HEK293 (cell line): Measurements from ENCODE around the gene ARIH1.

Experiments
- CTCF ChIA-PET: fragments of 350-600 bp; formaldehyde crosslinking; extraction: SDS; loops from one replicate; lab custom pipeline; 2021; ENCODE audit warnings: antibody characterized with exemption; lab: Yijun Ruan, JAX
- POLR2A ChIA-PET: fragments of 300-600 bp; formaldehyde crosslinking; extraction: SDS; loops from one replicate; lab custom pipeline; 2020; ENCODE audit warnings: antibody characterized with exemption, inconsistent platforms; lab: Yijun Ruan, JAX
- H3K27ac ChIP-seq: fragments of 200-500 bp; sonication (Bioruptor generic); 2 replicates; pipeline ENCODE4 v1.5.1; 2014; ENCODE audit warnings: low read depth, low read length, control low read depth, inconsistent platforms; ENCODE audit errors: extremely low read depth
- H3K36me3 ChIP-seq, 2 experiments: fragments of 200-500 bp in 1 of 2; sonication (Bioruptor generic) in 1 of 2; 1 replicate in 1 of 2; 2 replicates in 1 of 2; pipeline ENCODE4 v1.5.1; 2014 to 2017; ENCODE audit warnings: inconsistent platforms in 2 of 2, low read length in 2 of 2; ENCODE audit not compliant: control insufficient read depth in 2 of 2, insufficient read depth in 1 of 2
- H3K4me1 ChIP-seq: fragments of 200-500 bp; sonication (Bioruptor generic); 2 replicates; pipeline ENCODE4 v1.5.1; 2014; ENCODE audit warnings: mild to moderate bottlenecking, low read length, inconsistent platforms; ENCODE audit not compliant: control insufficient read depth, insufficient read depth
- H3K4me3 ChIP-seq: 2 replicates; pipeline ENCODE4 v1.5.1; 2011; ENCODE audit warnings: low read depth, mild to moderate bottlenecking, control low read depth, low read length, moderate library complexity
- H3K9me3 ChIP-seq: fragments of 200-500 bp; sonication (Bioruptor generic); 2 replicates; pipeline ENCODE4 v1.5.1; 2014; ENCODE audit warnings: low read depth, low read length, inconsistent platforms; ENCODE audit not compliant: control insufficient read depth, insufficient read depth
- EGR2 ChIP-seq: fragments of 450-650 bp; formaldehyde crosslinking; IDR thresholded peaks from 2 replicates; pipeline ENCODE4 v1.5.1; 2016; ENCODE audit warnings: low read depth, missing biosample characterization, missing genetic modification characterization
- OSR2 ChIP-seq: fragments of 450-650 bp; formaldehyde crosslinking; IDR thresholded peaks from 2 replicates; pipeline ENCODE4 v1.5.1; 2016; ENCODE audit warnings: missing biosample characterization, missing genetic modification characterization
- PRDM2 ChIP-seq: fragments of 450-650 bp; formaldehyde crosslinking; IDR thresholded peaks from 2 replicates; pipeline ENCODE4 v1.5.1; 2016; ENCODE audit warnings: missing biosample characterization, missing genetic modification characterization, borderline replicate concordance
- SP7 ChIP-seq: fragments of 450-650 bp; formaldehyde crosslinking; IDR thresholded peaks from 2 replicates; pipeline ENCODE4 v1.5.1; 2016; ENCODE audit warnings: missing biosample characterization, missing genetic modification characterization
- ZBTB7A ChIP-seq: fragments of 450-650 bp; formaldehyde crosslinking; IDR thresholded peaks from 2 replicates; pipeline ENCODE4 v1.5.1; 2016; ENCODE audit warnings: low read depth, missing biosample characterization, missing genetic modification characterization
- ZFP3 ChIP-seq: fragments of 450-650 bp; formaldehyde crosslinking; IDR thresholded peaks from 2 replicates; pipeline ENCODE4 v1.5.1; 2016; ENCODE audit warnings: low read depth, missing biosample characterization, missing genetic modification characterization
- ZNF121 ChIP-seq: fragments of 450-650 bp; formaldehyde crosslinking; IDR thresholded peaks from 2 replicates; pipeline ENCODE4 v1.5.1; 2016; ENCODE audit warnings: missing biosample characterization, missing genetic modification characterization
- ZNF155 ChIP-seq: fragments of 450-650 bp; formaldehyde crosslinking; IDR thresholded peaks from 2 replicates; pipeline ENCODE4 v1.5.1; 2016; ENCODE audit warnings: missing biosample characterization, missing genetic modification characterization
- ZNF223 ChIP-seq: fragments of 450-650 bp; formaldehyde crosslinking; IDR thresholded peaks from 2 replicates; pipeline ENCODE4 v1.5.1; 2016; ENCODE audit warnings: missing biosample characterization, missing genetic modification characterization
- ZNF391 ChIP-seq: fragments of 450-650 bp; formaldehyde crosslinking; IDR thresholded peaks from 2 replicates; pipeline ENCODE4 v1.5.1; 2016; ENCODE audit warnings: low read depth, missing biosample characterization, missing genetic modification characterization, borderline replicate concordance
- ZNF544 ChIP-seq: fragments of 450-650 bp; formaldehyde crosslinking; IDR thresholded peaks from 2 replicates; pipeline ENCODE4 v1.5.0; 2017; ENCODE audit warnings: missing biosample characterization, missing genetic modification characterization
- ZNF548 ChIP-seq: fragments of 450-650 bp; formaldehyde crosslinking; IDR thresholded peaks from 2 replicates; pipeline ENCODE4 v1.5.1; 2016; ENCODE audit warnings: missing biosample characterization, missing genetic modification characterization
- ZNF555 ChIP-seq: fragments of 450-650 bp; formaldehyde crosslinking; conservative IDR thresholded peaks from 2 replicates; pipeline ENCODE4 v1.5.1; 2017; ENCODE audit warnings: missing biosample characterization, mild to moderate bottlenecking, missing genetic modification characterization, inconsistent platforms
- ZNF571 ChIP-seq: fragments of 450-650 bp; formaldehyde crosslinking; IDR thresholded peaks from 2 replicates; pipeline ENCODE4 v1.5.0; 2017; ENCODE audit warnings: missing biosample characterization, missing genetic modification characterization
- ZNF623 ChIP-seq: fragments of 450-650 bp; formaldehyde crosslinking; IDR thresholded peaks from 2 replicates; pipeline ENCODE4 v1.5.1; 2016; ENCODE audit warnings: missing biosample characterization, missing genetic modification characterization
- ZNF624 ChIP-seq: fragments of 450-650 bp; formaldehyde crosslinking; IDR thresholded peaks from 2 replicates; pipeline ENCODE4 v1.5.1; 2017; ENCODE audit warnings: missing biosample characterization, missing genetic modification characterization
- ZNF785 ChIP-seq: fragments of 450-650 bp; formaldehyde crosslinking; IDR thresholded peaks from 2 replicates; pipeline ENCODE4 v1.5.1; 2016; ENCODE audit warnings: missing biosample characterization, missing genetic modification characterization
- TF ChIP-seq, protein P1 (sequence below): fragments of 450-650 bp; formaldehyde crosslinking; IDR thresholded peaks from 2 replicates; pipeline ENCODE4 v1.5.1; 2017; ENCODE audit warnings: missing biosample characterization, missing genetic modification characterization

Gene ARIH1

GRCh38 chr15:72464251-72464650 is 9.9 kb upstream of the ARIH1 start:
- Histone ChIP-seq H3K36me3 (no peaks in the 10 kb centered on the region; a peak in 1 of 3 replicates), H3K4me3 (no peak overlapping the region), H3K27ac (no peak overlapping the region), H3K9me3 (no peaks in the 10 kb centered on the region), H3K4me1 (no peaks in the 10 kb centered on the region)
- ChIA-PET POLR2A (no interaction called here), CTCF (interaction anchor here (0.5 to 1.1 kb wide), 3 partner anchors 9 to 112 kb away, joined by 3 to 4 read pairs (median 3); no protein-coding TSS in a partner anchor)
- TF ChIP-seq ZNF785 (tag by site-specific recombination) = no peak
- TF ChIP-seq ZNF555 = no peak
- no peak for TF ChIP-seq ZNF548 (tag by site-specific recombination)
- no peak for TF ChIP-seq ZNF624 (tag by site-specific recombination)
- TF ChIP-seq ZNF223 (tag by site-specific recombination) = no peak
- no peak for TF ChIP-seq ZNF391 (tag by site-specific recombination)
- no peak for TF ChIP-seq ZNF544 (tag by site-specific recombination)
- no peak for TF ChIP-seq ZNF155 (tag by site-specific recombination)
- no peak for TF ChIP-seq PRDM2 (tag by site-specific recombination)
- no peak for TF ChIP-seq ZNF623 (tag by site-specific recombination)
- no peak for TF ChIP-seq SP7 (tag by site-specific recombination)
- TF ChIP-seq ZBTB7A (tag by site-specific recombination) = no peak
- TF ChIP-seq ZNF571 (tag by site-specific recombination) = no peak
- TF ChIP-seq EGR2 (tag by site-specific recombination) = no peak
- TF ChIP-seq, protein P1, sequence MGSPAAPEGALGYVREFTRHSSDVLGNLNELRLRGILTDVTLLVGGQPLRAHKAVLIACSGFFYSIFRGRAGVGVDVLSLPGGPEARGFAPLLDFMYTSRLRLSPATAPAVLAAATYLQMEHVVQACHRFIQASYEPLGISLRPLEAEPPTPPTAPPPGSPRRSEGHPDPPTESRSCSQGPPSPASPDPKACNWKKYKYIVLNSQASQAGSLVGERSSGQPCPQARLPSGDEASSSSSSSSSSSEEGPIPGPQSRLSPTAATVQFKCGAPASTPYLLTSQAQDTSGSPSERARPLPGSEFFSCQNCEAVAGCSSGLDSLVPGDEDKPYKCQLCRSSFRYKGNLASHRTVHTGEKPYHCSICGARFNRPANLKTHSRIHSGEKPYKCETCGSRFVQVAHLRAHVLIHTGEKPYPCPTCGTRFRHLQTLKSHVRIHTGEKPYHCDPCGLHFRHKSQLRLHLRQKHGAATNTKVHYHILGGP (tag by site-specific recombination) = no peak

DNA sequence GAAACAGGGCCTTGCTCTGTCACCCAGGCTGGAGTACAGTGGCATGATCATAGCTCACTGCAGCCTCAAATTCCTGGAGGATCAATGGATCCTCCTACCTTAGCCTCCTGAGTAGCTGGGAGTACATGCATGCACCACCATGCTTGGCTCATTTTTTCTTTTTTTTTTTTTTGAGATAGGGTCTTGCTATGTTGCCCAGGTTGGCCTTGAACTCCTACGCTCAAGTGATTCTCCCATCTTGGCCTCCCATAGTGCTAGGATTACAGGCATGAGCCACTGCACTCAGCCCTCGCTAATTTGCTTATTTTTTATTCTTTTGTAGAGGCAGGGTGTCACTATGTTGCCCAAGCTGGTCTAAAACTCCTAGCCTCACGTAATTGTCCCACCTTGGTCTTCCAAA is 6.0 kb upstream of the ARIH1 start:
- peak; percentile 66; the same call in 1 of the 2 replicates for TF ChIP-seq ZNF121 (tag by site-specific recombination)
- TF ChIP-seq OSR2 (tag by site-specific recombination) = no peak
- TF ChIP-seq ZFP3 (tag by site-specific recombination) = 0 out of 2 replicates have a peak, but pooled peaks have one; percentile 36
- POLR2A ChIA-PET = interaction anchor here (0.6 to 0.7 kb wide), 2 partner anchors 15 to 208 kb away, joined by 3 read pairs; no protein-coding TSS in a partner anchor

More for the DNA sequence above, 6.0 kb upstream of the ARIH1 start:
- CTCF ChIA-PET = interaction anchor here (0.5 kb wide), 1 partner anchor 75 kb away, joined by 3 read pairs; no protein-coding TSS in a partner anchor
- Histone ChIP-seq H3K27ac (no peak overlapping the region), H3K36me3 (peaks cover 0 to 3% of the 10 kb centered on the region in 2 experiments; a peak in 1 of 3 replicates), H3K9me3 (no peaks in the 10 kb centered on the region), H3K4me3 (no peak overlapping the region), H3K4me1 (peaks cover 3% of the 10 kb centered on the region)
